Measurements from ENCODE around the gene MSRB3. TPM values are rescaled to one million over a fixed set of nuclear protein-coding genes. Genes with fewer than 3 reads are reported as not detected.

Gene MSRB3
- total and polyA plus RNA-seq, 8 donors: 10.7 to 142 (median 27.8) TPM

- no peaks in the 10 kb centered on the region for H3K36me3 ChIP-seq
- H3K27ac ChIP-seq: no peak overlapping the region
- no peak for TF ChIP-seq POLR2A (IDR thresholded peaks at IDR 0.05)
- TF ChIP-seq POLR2AphosphoS5 (IDR thresholded peaks at IDR 0.05): no peak
- no peak for TF ChIP-seq CTCF (IDR thresholded peaks at IDR 0.05)
- TF ChIP-seq EP300 (IDR thresholded peaks at IDR 0.05): no peak
- H3K4me3 ChIP-seq: no peak overlapping the region
- H3K9me3 ChIP-seq: peaks cover 0 to 19% (median 5%) of the 10 kb centered on the region in 4 donors
- H3K4me1 ChIP-seq: no peaks in the 10 kb centered on the region
- intact Hi-C loops (cut with DNase I; ENCODE audit: low total_unique reads): no loop called here
- H3K27me3 ChIP-seq: no peaks in the 10 kb centered on the region
- WGBS, 5 donors: 71 to 83% (median 77%) methylated on average over 3 of the region's 3 CpGs
- DNase-seq: no peak
These were observed 152.3 kb downstream of the MSRB3 start for GRCh38 chr12:65430571-65431306.

- DNase-seq: no peak
- Histone ChIP-seq H3K27ac (no peak overlapping the region), H3K27me3 (no peaks in the 10 kb centered on the region), H3K4me1 (no peaks in the 10 kb centered on the region), H3K9me3 (peaks cover 0 to 7% (median 0%) of the 10 kb centered on the region in 4 donors), H3K36me3 (no peaks in the 10 kb centered on the region), H3K4me3 (no peak overlapping the region)
- intact Hi-C loops (cut with DNase I; ENCODE audit: low total_unique reads): no loop called here
- TF ChIP-seq EP300 (IDR thresholded peaks at IDR 0.05): no peak
- no peak for TF ChIP-seq CTCF (IDR thresholded peaks at IDR 0.05)
These were observed 153.6 kb downstream of the MSRB3 start for GRCh38 chr12:65432114-65432513.

GRCh38 chr12:65432651-65433050, 154.2 kb downstream of the MSRB3 start:
- no peaks in the 10 kb centered on the region for H3K4me1 ChIP-seq
- no peaks in the 10 kb centered on the region for H3K27me3 ChIP-seq
- intact Hi-C loops (cut with DNase I; ENCODE audit: low total_unique reads): no loop called here
- WGBS, 5 donors: 0 to 65% (median 30%) methylated on average over 1 of the region's 1 CpG
- peaks cover 0 to 1% (median 0%) of the 10 kb centered on the region in 4 donors for H3K9me3 ChIP-seq
- TF ChIP-seq EP300 (IDR thresholded peaks at IDR 0.05) (no peak), POLR2AphosphoS5 (IDR thresholded peaks at IDR 0.05) (no peak)
- no peak overlapping the region for H3K27ac ChIP-seq
- no peaks in the 10 kb centered on the region for H3K36me3 ChIP-seq
- no peak overlapping the region for H3K4me3 ChIP-seq
- no peak for DNase-seq

- WGBS, 5 donors: 89 to 98% (median 93%) methylated on average over 3 of the region's 3 CpGs
- DNase-seq: no peak
- Histone ChIP-seq H3K4me3 (no peak overlapping the region), H3K4me1 (no peaks in the 10 kb centered on the region), H3K9me3 (no peaks in the 10 kb centered on the region), H3K36me3 (no peaks in the 10 kb centered on the region), H3K27me3 (no peaks in the 10 kb centered on the region), H3K27ac (no peak overlapping the region)
- no peak for TF ChIP-seq CTCF (IDR thresholded peaks at IDR 0.05)
- TF ChIP-seq POLR2A (IDR thresholded peaks at IDR 0.05): no peak
- TF ChIP-seq POLR2AphosphoS5 (IDR thresholded peaks at IDR 0.05): no peak
- TF ChIP-seq EP300 (IDR thresholded peaks at IDR 0.05): no peak
- intact Hi-C loops (cut with DNase I; ENCODE audit: low total_unique reads): no loop called here
These were observed 156.3 kb downstream of the MSRB3 start for GRCh38 chr12:65434737-65435136.

- 56 to 72% (median 68%) methylated on average over 2 of the region's 2 CpGs for WGBS, 5 donors
- H3K4me1 ChIP-seq: no peaks in the 10 kb centered on the region
- TF ChIP-seq EP300 (IDR thresholded peaks at IDR 0.05) (no peak), CTCF (IDR thresholded peaks at IDR 0.05) (no peak), POLR2AphosphoS5 (IDR thresholded peaks at IDR 0.05) (no peak), POLR2A (IDR thresholded peaks at IDR 0.05) (no peak)
- H3K27ac ChIP-seq: no peak overlapping the region
- no peaks in the 10 kb centered on the region for H3K36me3 ChIP-seq
- H3K4me3 ChIP-seq: no peak overlapping the region
- intact Hi-C loops (cut with DNase I; ENCODE audit: low total_unique reads): no loop called here
- H3K27me3 ChIP-seq: no peaks in the 10 kb centered on the region
- no peaks in the 10 kb centered on the region for H3K9me3 ChIP-seq
- DNase-seq: no peak
These were observed 164.6 kb downstream of the MSRB3 start for GRCh38 chr12:65443038-65443437.
